GM03348 (cell line): ENCODE results near the gene CLCN2.

Experiments
- DNase-seq: peaks from one replicate; pipeline ENCODE4 v3.0.0; 2012; ENCODE audit warnings: low spot score

The CLCN2 gene

GRCh38 chr3:184296616-184297015 lies 64.8 kb downstream of the CLCN2 start:
- no peak for DNase-seq
